Esophagus squamous epithelium (tissue), 5 donors: ENCODE results near the gene RDH13. TPM values are rescaled to one million over a fixed set of nuclear protein-coding genes. Genes with fewer than 3 reads are reported as not detected.
A peak's percentile ranks its signal among the peaks of the same experiment; 100 is the strongest.
"Not testable (repeated sequence)": the region's sequence is repeated elsewhere in the genome, so short reads cannot be mapped to it uniquely, and the experiment has no call there.

ENCODE experiments used
- DNase-seq: peaks from one replicate; lab custom pipeline; 2025; lab: John Stamatoyannopoulos, UW
- H3K27ac ChIP-seq, 4 donors: fragments of 200-600 bp; sonication (generic); one replicate each; pipeline ENCODE4 v1.5.1; 2016 to 2019; ENCODE audit warnings: mild to moderate bottlenecking in 1 of 4
- H3K27me3 ChIP-seq, 4 donors: fragments of 200-600 bp; sonication (generic); 1 replicate in 3 of 4; 2 replicates in 1 of 4; pipeline versions ENCODE4 v1.5.1 to v1.6.0; 2017 to 2021; ENCODE audit warnings: antibody characterized with exemption in 1 of 4
- H3K36me3 ChIP-seq, 3 donors: fragments of 200-600 bp; sonication (generic); one replicate each; pipeline ENCODE4 v1.5.1; 2016 to 2019
- H3K4me1 ChIP-seq, 3 donors: fragments of 200-600 bp; sonication (generic); one replicate each; pipeline ENCODE4 v1.5.1; 2017 to 2019
- H3K4me3 ChIP-seq, 4 donors: fragments of 200-600 bp; sonication (generic); 1 replicate in 3 of 4; 2 replicates in 1 of 4; pipeline ENCODE4 v1.5.1; 2016 to 2019; ENCODE audit warnings: mild to moderate bottlenecking in 2 of 4, moderate library complexity in 1 of 4
- H3K9me3 ChIP-seq, 3 donors: fragments of 200-600 bp; sonication (generic); one replicate each; pipeline ENCODE4 v1.5.1; 2016 to 2019
- CTCF ChIP-seq, 6 experiments: fragments of 450-650 bp in 4 of 6; fragments of 200-600 bp in 2 of 6; sonication (generic) in 2 of 6; IDR thresholded peaks; one replicate each; pipeline ENCODE4 v1.5.1; 2016 to 2019; ENCODE audit warnings: antibody characterized with exemption in 6 of 6, mild to moderate bottlenecking in 4 of 6, moderate library complexity in 4 of 6
- POLR2A ChIP-seq, 4 donors: fragments of 450-650 bp; IDR thresholded peaks; one replicate each; pipeline ENCODE4 v1.6.1; 2017; ENCODE audit warnings: antibody characterized with exemption in 4 of 4, mild to moderate bottlenecking in 4 of 4, moderate library complexity in 3 of 4
- WGBS, 2 donors: methylation state at CpG; one replicate each; pipeline ENCODE4 v1.1.5; 2018; 5-methylcytosine and 5-hydroxymethylcytosine counted together
- intact Hi-C: fragments of 100-400 bp; cut with DNase I; formaldehyde crosslinking; loops from one replicate; pipeline ENCODE4 v1.15.0; 2022
- total RNA-seq, 4 donors: library from RNA; depleted of rRNA; stranded (reverse); fragments of >200 nt; gene quantifications; one replicate each; pipeline ENCODE4 v1.1.0, GENCODE V29; 2016
- donor health status: DM: yes; HTN: yes; CAD: no.

RDH13 gene
- total RNA-seq, 4 donors from 2014 or later: 32.2 to 68.0 (median 41.4) TPM

- no peak overlapping the region for H3K27ac ChIP-seq
- H3K27me3 ChIP-seq: no peaks in the 10 kb centered on the region
- TF ChIP-seq CTCF (IDR thresholded peaks at IDR 0.05) (no peak), POLR2A (IDR thresholded peaks at IDR 0.05) (no peak)
- H3K4me1 ChIP-seq: no peaks in the 10 kb centered on the region
- H3K9me3 ChIP-seq: no peaks in the 10 kb centered on the region
- no peaks in the 10 kb centered on the region for H3K36me3 ChIP-seq
- no peak for DNase-seq
- intact Hi-C loops: no loop called here
- 66 to 90% methylated on average over 10 to 11 of the region's 11 CpGs for WGBS, 2 donors
- H3K4me3 ChIP-seq: no peak overlapping the region
Observed at GRCh38 chr19:55024111-55024510, 38.8 kb downstream of the RDH13 start.

- H3K36me3 ChIP-seq, H3K4me3 ChIP-seq, H3K27me3 ChIP-seq, H3K9me3 ChIP-seq, H3K4me1 ChIP-seq, H3K27ac ChIP-seq, DNase-seq, intact Hi-C loops: not testable (repeated sequence)
Observed at GRCh38 chr19:55020351-55020750, 42.6 kb downstream of the RDH13 start.

GRCh38 chr19:55018633-55019032, 44.3 kb downstream of the RDH13 start:
- Histone ChIP-seq H3K27me3 (no peaks in the 10 kb centered on the region), H3K4me3 (no peak overlapping the region), H3K4me1 (no peaks in the 10 kb centered on the region), H3K36me3 (no peaks in the 10 kb centered on the region), H3K27ac (no peak overlapping the region), H3K9me3 (no peaks in the 10 kb centered on the region)
- TF ChIP-seq CTCF (IDR thresholded peaks at IDR 0.05) (no peak), POLR2A (IDR thresholded peaks at IDR 0.05) (no peak)
- DNase-seq: no peak
- WGBS, 2 donors: 79 to 81% methylated on average over 9 of the region's 9 CpGs
- intact Hi-C loops: no loop called here

- Histone ChIP-seq H3K27me3 (no peaks in the 10 kb centered on the region), H3K4me1 (no peaks in the 10 kb centered on the region), H3K9me3 (no peaks in the 10 kb centered on the region), H3K4me3 (no peak overlapping the region), H3K27ac (no peak overlapping the region), H3K36me3 (no peaks in the 10 kb centered on the region)
- DNase-seq: no peak
- intact Hi-C loops: no loop called here
- 77 to 85% methylated on average over 12 to 14 of the region's 15 CpGs for WGBS, 2 donors
- TF ChIP-seq POLR2A (IDR thresholded peaks at IDR 0.05): no peak
- TF ChIP-seq CTCF (IDR thresholded peaks at IDR 0.05): no peak
Observed at GRCh38 chr19:55018216-55018615, 44.7 kb downstream of the RDH13 start.

GRCh38 chr19:55016017-55016416, 46.9 kb downstream of the RDH13 start:
- TF ChIP-seq CTCF (IDR thresholded peaks at IDR 0.05): no peak
- TF ChIP-seq POLR2A (IDR thresholded peaks at IDR 0.05): no peak
- 51 to 63% methylated on average over 3 of the region's 3 CpGs for WGBS, 2 donors
- DNase-seq: no peak
- intact Hi-C loops: no loop called here
- Histone ChIP-seq H3K36me3 (no peaks in the 10 kb centered on the region), H3K27me3 (no peaks in the 10 kb centered on the region), H3K9me3 (no peaks in the 10 kb centered on the region), H3K4me3 (no peak overlapping the region), H3K4me1 (no peaks in the 10 kb centered on the region), H3K27ac (no peak overlapping the region)

- H3K4me1 ChIP-seq: no peaks in the 10 kb centered on the region
- H3K27ac ChIP-seq: peak overlapping the region in 1 of 4 donors; percentile 39
- no peak for DNase-seq
- TF ChIP-seq CTCF (IDR thresholded peaks at IDR 0.05) (no peak), POLR2A (IDR thresholded peaks at IDR 0.05) (no peak)
- H3K27me3 ChIP-seq: no peaks in the 10 kb centered on the region
- H3K36me3 ChIP-seq: no peaks in the 10 kb centered on the region
- no peaks in the 10 kb centered on the region for H3K9me3 ChIP-seq
- peak overlapping the region in 1 of 4 donors; percentile 1 for H3K4me3 ChIP-seq
- 30 to 70% methylated on average over 1 to 5 of the region's 5 CpGs for WGBS, 2 donors
- intact Hi-C loops: no loop called here
Observed at GRCh38 chr19:55015126-55015525, 47.8 kb downstream of the RDH13 start.
